Central memory CD4-positive, alpha-beta T cell (primary cell): ENCODE results near the gene ALCAM.

Experiments
- DNase-seq: peaks from one replicate; pipeline ENCODE4 v3.0.0; 2022

The ALCAM gene

DNA sequence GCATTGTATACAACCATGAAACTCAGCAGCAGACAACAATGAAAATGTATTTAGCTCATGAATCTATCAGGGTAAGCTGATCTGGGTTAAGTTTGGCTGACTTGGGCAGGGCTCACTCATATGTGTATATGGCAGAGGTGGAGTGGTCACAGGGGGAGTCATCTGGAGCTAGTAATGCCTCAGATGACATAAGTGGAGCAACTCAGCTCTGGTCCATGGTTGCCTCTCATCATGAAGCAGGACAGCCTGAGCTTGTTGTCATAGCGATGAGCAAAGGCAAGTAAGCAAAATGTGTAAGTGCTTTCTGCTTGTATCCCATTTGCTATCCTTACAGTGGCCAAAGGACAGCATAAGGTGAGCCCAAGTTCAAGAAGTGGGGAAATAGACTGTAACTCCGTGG is 64.5 kb downstream of the ALCAM start:
- no peak for DNase-seq

- no peak for DNase-seq
These were observed 68.6 kb downstream of the ALCAM start for GRCh38 chr3:105435277-105435676.

GRCh38 chr3:105436687-105437086 is 70.0 kb downstream of the ALCAM start:
- no peak for DNase-seq

- DNase-seq, result no peak
These were observed 73.4 kb downstream of the ALCAM start for GRCh38 chr3:105440113-105440512.

DNA sequence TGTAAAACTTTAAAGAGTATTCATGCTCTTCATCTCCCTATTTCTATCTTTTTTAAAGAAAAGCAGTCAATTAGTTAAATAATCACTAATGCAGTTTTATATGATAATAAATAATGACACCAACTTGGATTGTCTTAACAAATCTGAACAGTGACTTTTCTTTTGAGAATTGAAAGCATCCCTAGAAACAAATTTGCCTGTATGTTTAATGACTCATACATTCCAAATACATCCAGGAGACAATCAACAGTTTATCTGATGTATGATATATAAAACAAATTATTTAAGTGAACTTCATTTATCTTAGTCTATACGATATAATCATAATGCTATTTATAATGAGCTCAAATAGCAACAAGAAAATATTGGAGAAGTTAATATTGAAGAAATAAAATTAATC is 78.0 kb downstream of the ALCAM start:
- DNase-seq, result no peak

DNA sequence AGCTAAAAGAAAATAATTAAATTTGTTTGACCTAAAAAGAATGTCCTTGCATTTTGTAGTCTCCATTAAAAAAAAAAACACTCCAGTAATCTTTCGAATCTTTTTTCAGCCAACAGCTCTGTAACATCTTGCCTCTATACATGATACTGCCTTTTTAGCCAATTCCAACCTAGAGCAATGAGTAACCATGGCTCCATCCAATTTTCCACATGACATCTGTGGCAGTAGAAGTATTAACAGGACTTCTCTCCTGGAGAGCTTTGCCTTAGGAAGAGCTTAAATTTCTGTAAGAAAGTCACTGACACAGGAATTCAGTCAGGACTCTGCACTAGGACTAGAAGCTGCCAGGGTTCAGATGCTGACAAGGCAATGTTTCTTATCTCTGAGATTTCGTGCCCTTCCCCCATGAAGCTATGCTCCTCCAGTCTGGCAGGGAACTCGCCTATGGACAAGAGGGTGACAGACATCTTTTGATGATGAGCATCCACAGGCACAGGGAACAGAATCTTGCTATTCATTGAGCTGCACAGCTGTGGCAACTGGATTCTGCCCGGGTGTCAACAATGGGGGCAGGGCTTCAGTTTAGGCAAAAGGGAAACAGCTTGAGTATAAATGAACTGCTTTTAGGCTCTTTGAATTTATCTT is 81.8 kb downstream of the ALCAM start:
- DNase-seq, result no peak

- DNase-seq, result no peak
These were observed 82.7 kb downstream of the ALCAM start for GRCh38 chr3:105449414-105449813.

DNA sequence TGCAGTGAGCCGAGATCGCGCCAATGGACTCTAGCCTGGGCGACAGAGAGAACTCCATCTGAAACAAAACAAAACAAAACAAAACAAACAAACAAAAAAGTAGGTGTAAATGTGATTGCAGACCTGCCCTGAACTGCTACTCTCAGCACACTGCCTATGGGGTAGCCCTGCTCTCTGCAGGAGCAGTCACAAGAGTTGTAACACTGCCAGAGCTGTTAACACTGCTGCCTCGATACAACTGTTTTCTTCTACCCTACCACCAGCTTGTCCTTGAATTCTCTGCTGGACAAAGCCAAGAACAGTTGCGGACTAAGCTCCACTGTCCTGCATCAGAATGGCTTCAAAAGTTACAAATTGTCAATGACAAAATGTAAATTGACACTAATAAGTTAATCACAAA is 89.3 kb downstream of the ALCAM start:
- no peak for DNase-seq

GRCh38 chr3:105458518-105459215 is 92.0 kb downstream of the ALCAM start:
- DNase-seq, result no peak

DNA sequence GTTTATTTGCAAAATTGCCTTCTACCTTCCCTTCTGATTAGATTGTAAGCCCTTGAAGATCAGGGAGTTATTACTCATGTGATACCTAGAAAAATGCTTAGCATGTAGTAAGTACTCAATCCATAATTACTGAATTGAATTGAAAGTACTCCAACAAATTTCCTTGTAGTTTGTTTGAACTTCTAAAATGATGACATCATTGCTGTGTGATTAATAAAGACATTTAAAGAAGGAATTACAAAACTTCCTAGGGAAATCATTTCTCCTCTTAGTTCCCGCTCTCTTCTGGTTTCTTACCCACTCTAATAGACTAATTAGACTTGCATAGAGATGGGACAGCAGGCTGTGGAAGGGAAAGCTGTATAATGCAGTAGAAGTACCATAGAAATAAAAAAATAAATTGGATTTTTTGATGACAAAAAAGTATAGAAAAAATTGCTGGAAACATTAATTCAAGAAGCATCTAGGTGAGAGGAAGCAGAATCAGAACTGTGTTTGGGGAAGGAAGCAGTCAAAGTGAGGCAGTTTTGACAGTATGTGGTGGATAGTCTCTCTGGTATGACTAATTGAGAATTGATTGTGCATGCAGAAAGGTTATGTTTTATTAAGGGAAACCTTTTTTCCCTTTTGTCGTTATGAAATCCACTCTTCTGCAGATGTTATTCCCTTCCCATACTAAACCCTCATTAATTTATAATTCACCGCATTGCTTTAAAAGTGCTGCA is 93.0 kb downstream of the ALCAM start:
- no peak for DNase-seq

DNA sequence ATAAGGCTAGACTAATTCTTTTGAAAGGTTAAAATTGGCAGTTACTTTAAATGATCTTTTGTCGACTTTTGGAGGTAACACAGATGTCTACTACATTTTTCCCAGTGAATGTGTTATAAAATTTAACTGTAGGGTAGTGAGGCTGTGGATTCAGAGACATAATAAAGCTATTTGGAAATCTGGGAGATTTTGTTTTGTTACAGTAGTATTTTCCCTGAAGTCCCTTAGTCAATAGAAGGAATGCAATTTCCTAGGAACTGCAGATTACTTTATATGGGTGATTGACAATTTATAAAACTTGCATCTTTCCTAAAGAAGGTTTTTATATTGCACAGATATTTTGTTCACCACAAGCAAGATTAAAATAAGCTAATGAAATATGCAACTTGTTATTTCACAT is 96.9 kb downstream of the ALCAM start:
- DNase-seq, result no peak

DNA sequence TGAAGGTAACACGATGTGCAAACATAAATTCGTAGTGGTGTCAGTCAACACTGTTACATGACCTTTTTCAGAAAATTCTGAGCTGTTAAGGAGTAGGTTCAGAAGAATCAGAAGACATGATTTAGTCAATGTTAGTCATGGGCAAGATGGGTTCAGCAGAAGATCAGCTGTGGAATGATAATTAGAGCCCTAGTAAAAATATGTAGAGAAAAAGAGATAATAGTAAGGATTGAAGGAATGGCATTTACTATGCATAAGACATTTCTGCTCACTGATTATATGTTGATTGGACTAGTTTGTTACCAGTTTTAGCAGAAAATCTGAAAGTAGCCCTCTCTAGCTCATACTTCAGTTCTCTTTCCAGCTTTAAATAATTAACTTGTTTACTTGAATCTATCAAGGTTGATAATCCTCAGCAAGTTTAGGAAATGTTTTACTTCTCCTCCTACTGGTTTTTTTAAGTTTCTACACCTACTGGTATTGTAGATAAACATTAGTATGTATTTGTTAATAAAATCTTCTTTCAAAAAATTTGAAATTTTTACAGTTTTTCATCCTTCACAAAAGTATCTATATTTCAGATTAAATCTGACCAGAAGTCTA is 98.6 kb downstream of the ALCAM start:
- DNase-seq, result no peak

GRCh38 chr3:105466072-105466471 is 99.4 kb downstream of the ALCAM start:
- DNase-seq, result no peak

- no peak for DNase-seq
These were observed 100.0 kb downstream of the ALCAM start for GRCh38 chr3:105466495-105467404.

DNA sequence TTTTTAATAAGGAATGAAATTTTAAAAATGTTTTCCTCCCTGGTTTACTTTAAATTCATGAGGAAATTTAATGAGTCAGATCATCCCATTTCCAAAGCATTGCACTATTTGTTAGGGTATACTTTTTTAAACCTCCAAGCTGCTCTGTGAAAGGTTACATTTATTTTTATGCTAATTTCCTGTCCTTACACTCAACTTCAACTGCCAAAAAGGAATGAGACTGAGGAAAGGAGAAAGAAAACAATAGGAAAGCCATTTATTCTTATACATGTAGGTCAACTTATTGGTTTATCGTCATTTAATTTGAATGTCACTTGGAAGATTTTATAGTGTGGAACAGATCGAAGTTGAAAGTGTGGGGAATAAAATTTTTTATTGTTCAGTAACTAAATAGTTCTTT is 104.1 kb downstream of the ALCAM start:
- DNase-seq, result no peak

DNA sequence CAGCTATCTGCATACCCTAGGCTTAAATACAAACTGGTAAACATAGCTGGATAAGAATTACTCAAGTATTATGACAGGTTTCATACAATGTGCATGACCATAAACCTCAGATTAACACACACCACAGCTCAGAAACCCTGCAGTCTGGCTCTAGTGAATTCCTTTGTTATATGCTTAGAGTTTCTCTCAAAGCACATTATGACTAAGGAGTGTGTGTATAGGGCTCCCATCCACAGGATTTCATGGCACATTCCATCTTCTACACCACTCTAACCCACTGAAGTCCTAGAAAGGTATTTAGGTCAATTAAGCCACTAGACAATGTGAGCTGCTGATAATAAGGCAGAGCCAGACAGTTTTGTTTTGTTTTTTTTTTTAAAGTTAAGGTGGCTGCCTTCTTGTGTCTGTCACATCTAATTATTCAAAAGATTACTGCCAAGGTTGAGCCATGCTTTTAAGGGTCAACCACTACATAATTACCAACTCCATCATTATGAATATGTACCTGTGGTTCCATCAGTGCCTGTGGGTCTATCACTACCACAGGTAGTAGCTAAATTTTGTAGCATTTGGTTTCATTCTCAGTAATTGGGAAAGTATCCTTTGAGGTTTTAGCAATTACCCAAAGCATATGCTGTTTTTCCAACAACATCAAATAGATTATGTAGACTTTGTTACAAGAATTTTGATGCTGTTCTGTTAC is 107.0 kb downstream of the ALCAM start:
- DNase-seq, result no peak

DNA sequence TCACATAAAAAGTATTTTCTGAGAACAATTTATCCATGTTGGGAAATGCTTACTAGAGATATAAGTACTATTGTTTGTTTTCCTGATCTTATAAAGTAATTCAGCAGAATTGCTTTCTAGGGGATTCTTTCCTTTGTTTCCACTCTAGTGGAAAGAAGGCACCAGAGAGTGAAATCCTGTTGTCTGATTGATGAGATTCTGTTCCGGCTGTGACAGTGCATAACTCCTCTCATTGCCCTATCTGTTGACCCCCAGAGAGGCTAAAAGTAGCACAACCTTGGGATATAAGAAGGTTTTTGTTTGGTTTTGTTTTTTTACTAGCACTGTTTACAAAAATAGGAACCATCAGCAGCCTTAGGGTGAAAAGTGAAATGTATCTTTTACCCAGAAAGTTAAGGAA is 114.1 kb downstream of the ALCAM start:
- DNase-seq, result no peak

DNA sequence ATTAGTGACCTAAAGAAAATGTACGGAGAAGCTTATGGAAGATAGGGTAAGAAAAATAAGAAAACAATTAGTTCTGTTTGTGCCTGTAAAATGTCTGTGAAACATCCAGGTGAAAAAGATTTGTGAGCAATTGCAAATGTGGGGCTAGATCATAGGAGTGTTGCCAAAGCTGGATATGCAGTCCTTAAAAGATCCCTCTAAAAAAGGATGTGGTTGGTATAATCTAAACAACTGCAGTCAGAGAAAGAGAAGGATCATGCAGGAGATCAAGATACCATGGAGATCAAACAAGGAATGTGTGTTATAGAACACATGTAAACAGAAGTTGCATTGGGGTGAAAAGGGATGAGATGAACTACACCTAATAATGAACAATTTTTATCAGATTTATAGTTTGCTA is 116.8 kb downstream of the ALCAM start:
- no peak for DNase-seq

- no peak for DNase-seq
These were observed 123.3 kb downstream of the ALCAM start for GRCh38 chr3:105490045-105490444.

DNA sequence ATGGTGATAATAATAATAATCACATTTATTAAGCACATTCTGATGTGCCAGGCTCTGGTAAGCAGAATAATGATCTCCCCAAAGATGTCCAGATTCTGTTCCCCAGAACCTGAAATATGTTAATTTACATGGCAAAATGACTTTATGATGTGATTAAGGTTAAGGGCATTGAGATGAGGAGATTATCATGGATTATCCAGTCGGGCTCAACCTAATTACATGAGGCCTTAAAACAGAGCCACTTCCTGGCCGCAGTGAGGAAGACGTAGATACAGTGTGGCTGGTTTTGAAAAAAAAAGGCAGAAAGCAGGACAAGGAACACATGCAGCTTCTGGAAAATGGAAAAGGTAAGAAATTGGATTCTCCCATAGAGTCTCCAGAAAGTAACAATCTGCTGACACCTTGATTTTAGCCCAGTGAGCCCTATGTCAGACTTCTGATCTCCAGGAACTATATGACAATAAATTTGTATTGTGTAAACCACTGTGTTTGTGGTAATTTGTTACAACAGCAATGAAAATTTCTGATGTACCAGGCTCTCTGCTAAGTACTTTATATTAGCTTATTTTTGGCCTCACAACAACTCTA is 126.7 kb downstream of the ALCAM start:
- no peak for DNase-seq

GRCh38 chr3:105495021-105495420 is 128.3 kb downstream of the ALCAM start:
- DNase-seq, result no peak

DNA sequence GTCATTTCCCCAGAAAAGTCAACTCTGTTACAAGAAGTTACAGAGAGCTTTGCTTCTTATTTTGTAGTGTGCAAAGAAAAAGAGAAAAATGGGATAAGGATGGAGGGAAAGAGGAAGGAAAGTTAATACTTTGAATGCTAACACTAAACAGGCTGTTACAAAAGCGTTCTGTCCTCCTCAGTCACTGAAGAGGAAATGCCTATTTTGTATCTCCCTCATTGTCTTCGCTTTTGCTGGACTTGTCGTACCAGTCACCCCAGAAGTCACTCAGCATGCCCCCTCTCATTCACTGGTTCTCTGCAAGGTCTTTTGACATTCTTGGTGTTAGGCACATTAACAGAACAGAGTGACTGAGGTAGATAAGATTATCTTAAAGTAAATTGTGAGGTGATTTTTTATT is 129.6 kb downstream of the ALCAM start:
- DNase-seq, result no peak
